ENCODE results near the gene CSNK1G1.

The CSNK1G1 gene

DNA sequence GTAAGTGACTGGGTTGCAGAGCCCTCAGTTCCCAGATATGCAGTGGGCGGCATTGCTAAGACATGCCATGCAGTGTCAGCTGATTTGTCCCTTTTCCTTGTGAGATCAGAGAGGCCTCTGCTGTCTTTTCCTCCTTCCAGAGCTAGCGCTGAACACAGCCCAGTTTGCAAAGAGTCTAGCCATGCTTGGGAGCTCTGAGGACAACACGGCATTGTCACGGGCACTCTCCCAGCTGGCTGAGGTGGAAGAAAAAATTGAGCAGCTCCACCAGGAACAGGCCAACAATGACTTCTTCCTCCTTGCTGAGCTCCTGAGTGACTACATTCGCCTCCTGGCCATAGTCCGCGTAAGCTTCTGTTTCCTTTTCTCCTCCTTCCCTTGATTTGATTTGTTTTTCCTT, 224.4 kb downstream of the CSNK1G1 start:
- TF ChIP-seq, protein P1, sequence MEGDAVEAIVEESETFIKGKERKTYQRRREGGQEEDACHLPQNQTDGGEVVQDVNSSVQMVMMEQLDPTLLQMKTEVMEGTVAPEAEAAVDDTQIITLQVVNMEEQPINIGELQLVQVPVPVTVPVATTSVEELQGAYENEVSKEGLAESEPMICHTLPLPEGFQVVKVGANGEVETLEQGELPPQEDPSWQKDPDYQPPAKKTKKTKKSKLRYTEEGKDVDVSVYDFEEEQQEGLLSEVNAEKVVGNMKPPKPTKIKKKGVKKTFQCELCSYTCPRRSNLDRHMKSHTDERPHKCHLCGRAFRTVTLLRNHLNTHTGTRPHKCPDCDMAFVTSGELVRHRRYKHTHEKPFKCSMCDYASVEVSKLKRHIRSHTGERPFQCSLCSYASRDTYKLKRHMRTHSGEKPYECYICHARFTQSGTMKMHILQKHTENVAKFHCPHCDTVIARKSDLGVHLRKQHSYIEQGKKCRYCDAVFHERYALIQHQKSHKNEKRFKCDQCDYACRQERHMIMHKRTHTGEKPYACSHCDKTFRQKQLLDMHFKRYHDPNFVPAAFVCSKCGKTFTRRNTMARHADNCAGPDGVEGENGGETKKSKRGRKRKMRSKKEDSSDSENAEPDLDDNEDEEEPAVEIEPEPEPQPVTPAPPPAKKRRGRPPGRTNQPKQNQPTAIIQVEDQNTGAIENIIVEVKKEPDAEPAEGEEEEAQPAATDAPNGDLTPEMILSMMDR (IDR thresholded peaks at IDR 0.05; ENCODE audit: low read depth, low read length, missing control alignments), result no peak
- no peak overlapping the region for H3K4me3 ChIP-seq (ENCODE audit: low read depth, low read length)
- in situ Hi-C loops (cut with HindIII; ENCODE audit: low sequenced_read_pairs), result no loop called here
- DNase-seq (ENCODE audit: low read depth), result no peak

- H3K4me3 ChIP-seq (ENCODE audit: low read depth, low read length), result no peak overlapping the region
- in situ Hi-C loops (cut with HindIII; ENCODE audit: low sequenced_read_pairs), result no loop called here
- no peak for DNase-seq (ENCODE audit: low read depth)
- TF ChIP-seq, protein P1 (IDR thresholded peaks at IDR 0.05; ENCODE audit: low read depth, low read length, missing control alignments), result no peak
These were observed 225.8 kb downstream of the CSNK1G1 start for GRCh38 chr15:64130159-64130558.

DNA sequence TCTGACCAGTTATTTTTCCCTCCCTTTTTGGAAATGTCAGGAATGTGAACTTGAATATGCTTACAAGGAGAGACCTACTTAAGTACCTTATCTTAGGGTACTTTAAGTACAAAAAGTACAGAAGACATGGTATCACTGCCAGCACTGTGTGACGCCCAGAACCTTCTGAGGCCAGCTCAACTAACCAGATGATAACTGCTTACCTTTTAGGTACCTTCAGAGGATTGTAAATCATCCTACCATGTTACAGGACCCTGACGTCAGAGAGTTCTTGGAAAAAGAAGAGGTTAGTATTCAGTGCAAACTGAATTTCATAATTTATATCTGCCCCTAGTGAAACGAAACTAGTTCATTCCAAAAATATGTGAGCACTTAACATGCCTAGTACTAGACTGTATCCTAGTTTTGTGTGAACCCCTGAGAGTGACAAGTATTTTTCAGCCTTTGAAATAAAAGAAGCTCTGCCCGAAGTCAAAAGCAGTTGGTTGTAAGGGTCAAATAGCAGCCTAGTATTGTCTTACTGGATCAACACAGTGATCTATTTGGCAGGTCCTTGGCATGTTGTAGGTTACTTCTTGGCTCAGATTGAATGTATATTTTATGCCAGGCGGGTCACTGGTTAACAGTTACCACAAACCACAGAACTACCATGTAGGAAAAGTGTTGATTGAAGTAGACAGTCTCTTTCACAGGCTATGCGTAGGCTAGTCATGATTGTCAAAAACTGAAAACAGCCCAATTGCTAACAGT, 228.3 kb downstream of the CSNK1G1 start:
- no peak for DNase-seq (ENCODE audit: low read depth)

DNA sequence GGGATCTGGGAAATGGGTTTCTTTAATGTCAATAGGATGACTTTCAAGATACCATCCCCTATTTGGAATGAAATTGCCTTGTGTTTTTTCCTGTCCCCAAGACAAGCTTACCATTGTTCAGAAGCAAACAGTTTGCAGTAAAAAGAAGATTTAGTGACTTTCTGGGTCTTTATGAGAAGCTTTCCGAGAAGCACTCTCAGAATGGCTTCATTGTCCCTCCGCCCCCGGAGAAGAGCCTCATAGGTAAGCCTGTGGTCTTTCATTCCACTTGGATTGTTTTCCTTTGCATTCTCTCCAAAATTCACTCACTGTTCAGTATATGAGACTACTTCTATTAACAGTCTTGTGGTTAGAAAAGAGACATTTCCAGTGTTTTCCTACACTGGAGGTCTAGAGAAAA, 230.0 kb downstream of the CSNK1G1 start:
- no peak overlapping the region for H3K4me3 ChIP-seq (ENCODE audit: low read depth, low read length)
- TF ChIP-seq, protein P1 (IDR thresholded peaks at IDR 0.05; ENCODE audit: low read depth, low read length, missing control alignments), result no peak
- in situ Hi-C loops (cut with HindIII; ENCODE audit: low sequenced_read_pairs), result no loop called here
- no peak for DNase-seq (ENCODE audit: low read depth)

More for the DNA sequence above, 228.3 kb downstream of the CSNK1G1 start:
- TF ChIP-seq, protein P1 (IDR thresholded peaks at IDR 0.05; ENCODE audit: low read depth, low read length, missing control alignments), result no peak
- H3K4me3 ChIP-seq (ENCODE audit: low read depth, low read length), result no peak overlapping the region
- in situ Hi-C loops (cut with HindIII; ENCODE audit: low sequenced_read_pairs), result no loop called here

DNA sequence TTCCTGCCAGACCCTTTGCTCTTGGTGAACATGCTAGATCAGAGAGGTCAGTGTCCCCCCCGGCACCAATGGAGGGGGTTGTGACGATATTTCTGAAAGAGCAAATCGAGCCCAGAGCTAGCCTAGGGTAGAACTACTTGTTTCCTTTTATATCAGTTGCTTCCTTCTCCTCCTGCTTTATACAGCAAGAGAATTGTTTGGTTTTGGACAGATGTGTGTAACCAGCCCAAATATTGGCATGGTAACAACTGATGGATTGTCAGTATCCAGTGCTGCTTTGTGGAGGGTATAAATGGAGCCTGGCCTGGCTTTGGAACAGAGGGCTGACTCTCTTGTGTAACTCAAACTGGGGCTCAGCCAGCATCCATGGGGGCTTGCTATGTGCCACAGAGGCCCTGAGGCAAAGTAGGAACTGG, 233.0 kb downstream of the CSNK1G1 start:
- in situ Hi-C loops (cut with HindIII; ENCODE audit: low sequenced_read_pairs), result no loop called here
- no peak overlapping the region for H3K4me3 ChIP-seq (ENCODE audit: low read depth, low read length)
- no peak for DNase-seq (ENCODE audit: low read depth)
- TF ChIP-seq, protein P1 (IDR thresholded peaks at IDR 0.05; ENCODE audit: low read depth, low read length, missing control alignments), result no peak

DNA sequence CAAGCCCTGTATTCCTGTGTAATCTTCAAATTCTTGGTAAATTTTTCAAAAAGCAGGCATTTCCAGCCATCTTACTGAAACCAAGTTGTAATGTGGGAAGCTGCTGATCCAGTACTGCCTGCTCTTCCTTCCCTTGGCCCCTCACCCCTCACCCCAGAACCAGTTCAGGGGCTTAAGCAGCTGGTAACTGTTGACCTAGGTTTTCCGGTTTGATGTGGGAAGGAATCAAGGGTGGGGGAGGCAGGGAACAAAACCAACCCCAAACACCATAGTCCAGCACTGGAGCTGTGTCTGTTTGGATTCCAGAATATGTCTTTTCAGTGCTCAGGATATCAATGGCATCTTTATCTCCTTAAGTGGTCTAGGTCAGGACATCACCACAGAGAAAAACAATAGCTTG, 233.5 kb downstream of the CSNK1G1 start:
- H3K4me3 ChIP-seq (ENCODE audit: low read depth, low read length), result no peak overlapping the region
- in situ Hi-C loops (cut with HindIII; ENCODE audit: low sequenced_read_pairs), result no loop called here
- DNase-seq (ENCODE audit: low read depth), result no peak
- TF ChIP-seq, protein P1 (IDR thresholded peaks at IDR 0.05; ENCODE audit: low read depth, low read length, missing control alignments), result no peak

Data from astrocyte of the cerebellum (primary cell).